GM12875 (cell line): ENCODE measurements around the gene AGBL5.

Experiments
- H3K4me3 ChIP-seq: one replicate; pipeline ENCODE4 v1.5.1; 2011; ENCODE audit warnings: low read depth, low read length, control low read depth
- CTCF ChIP-seq: IDR thresholded peaks from 2 replicates; pipeline ENCODE4 v1.5.1; 2011; ENCODE audit warnings: low read depth, mild to moderate bottlenecking, control low read depth, inconsistent platforms, low read length, moderate library complexity, borderline replicate concordance; ENCODE audit not compliant: insufficient read depth

AGBL5 gene

GRCh38 chr2:27079233-27080139 is 28.0 kb downstream of the AGBL5 start:
- no peak overlapping the region for H3K4me3 ChIP-seq
- no peak for TF ChIP-seq CTCF

DNA sequence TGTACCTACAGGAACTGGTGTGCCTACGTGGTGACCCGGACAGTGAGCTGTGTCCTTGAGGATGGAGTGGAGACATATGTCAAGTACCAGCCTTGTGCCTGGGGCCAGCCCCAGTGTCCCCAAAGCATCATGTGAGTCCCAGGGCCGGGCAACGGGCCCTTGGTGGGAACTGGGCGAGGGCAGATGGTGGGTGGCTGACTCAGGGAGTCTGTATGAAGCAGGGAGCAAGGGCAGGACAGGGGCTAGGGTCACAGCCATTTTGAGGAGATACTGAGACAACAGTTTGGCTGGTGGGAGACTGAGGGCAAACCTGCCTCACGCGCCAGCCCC is 28.6 kb downstream of the AGBL5 start:
- H3K4me3 ChIP-seq, result no peak overlapping the region
- TF ChIP-seq CTCF, result no peak

GRCh38 chr2:27080603-27080936 is 29.1 kb downstream of the AGBL5 start:
- no peak for TF ChIP-seq CTCF
- no peak overlapping the region for H3K4me3 ChIP-seq

DNA sequence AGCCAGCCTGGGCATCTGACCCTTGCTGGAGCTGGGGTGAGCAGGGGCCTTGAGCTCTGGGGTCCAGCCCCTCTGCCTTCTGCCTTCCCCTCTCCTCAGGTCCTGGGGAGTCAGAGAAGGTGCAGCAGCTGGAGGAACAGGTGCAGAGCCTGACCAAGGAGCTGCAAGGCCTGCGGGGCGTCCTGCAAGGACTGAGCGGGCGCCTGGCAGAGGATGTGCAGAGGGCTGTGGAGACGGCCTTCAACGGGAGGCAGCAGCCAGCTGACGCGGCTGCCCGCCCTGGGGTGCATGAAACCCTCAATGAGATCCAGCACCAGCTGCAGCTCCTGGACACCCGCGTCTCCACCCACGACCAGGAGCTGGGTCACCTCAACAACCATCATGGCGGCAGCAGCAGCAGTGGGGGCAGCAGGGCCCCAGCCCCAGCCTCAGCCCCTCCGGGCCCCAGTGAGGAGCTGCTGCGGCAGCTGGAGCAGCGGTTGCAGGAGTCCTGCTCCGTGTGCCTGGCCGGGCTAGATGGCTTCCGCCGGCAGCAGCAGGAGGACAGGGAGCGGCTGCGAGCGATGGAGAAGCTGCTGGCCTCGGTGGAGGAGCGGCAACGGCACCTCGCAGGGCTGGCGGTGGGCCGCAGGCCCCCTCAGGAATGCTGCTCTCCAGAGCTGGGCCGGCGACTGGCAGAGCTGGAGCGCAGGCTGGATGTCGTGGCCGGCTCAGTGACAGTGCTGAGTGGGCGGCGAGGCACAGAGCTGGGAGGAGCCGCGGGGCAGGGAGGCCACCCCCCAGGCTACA is 30.7 kb downstream of the AGBL5 start:
- H3K4me3 ChIP-seq, result no peak overlapping the region
- no peak for TF ChIP-seq CTCF

- no peak for TF ChIP-seq CTCF
- no peak overlapping the region for H3K4me3 ChIP-seq
Observed at GRCh38 chr2:27082773-27083409, 31.4 kb downstream of the AGBL5 start.

DNA sequence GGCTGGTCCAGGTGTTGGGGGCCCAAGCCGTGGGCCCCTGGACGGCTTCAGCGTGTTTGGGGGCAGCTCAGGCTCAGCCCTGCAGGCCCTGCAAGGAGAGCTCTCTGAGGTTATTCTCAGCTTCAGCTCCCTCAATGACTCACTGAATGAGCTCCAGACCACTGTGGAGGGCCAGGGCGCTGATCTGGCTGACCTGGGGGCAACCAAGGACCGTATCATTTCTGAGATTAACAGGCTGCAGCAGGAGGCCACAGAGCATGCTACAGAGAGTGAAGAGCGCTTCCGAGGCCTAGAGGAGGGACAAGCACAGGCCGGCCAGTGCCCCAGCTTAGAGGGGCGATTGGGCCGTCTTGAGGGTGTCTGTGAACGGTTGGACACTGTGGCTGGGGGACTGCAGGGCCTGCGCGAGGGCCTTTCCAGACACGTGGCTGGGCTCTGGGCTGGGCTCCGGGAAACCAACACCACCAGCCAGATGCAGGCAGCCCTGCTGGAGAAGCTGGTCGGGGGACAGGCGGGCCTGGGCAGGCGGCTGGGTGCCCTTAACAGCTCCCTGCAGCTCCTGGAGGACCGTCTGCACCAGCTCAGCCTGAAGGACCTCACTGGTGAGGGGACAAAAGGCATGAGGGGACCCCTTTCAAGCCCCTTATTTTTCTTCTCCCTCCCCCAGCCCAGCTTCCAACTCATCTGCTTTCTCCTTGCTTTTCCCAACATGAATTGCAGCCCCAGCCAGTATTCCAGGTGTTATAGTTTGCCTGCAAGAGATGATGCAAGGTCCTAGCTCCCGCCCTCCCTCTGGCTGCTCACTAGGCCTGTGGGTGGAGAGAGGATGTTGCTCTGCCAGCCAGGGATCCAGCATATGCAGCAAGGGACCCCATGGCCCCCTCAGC is 32.2 kb downstream of the AGBL5 start:
- TF ChIP-seq CTCF, result no peak
- H3K4me3 ChIP-seq, result no peak overlapping the region
